ENCODE results near the gene CCDC70.
A peak's percentile ranks its signal among the peaks of the same experiment; 100 is the strongest.

Gene CCDC70

DNA sequence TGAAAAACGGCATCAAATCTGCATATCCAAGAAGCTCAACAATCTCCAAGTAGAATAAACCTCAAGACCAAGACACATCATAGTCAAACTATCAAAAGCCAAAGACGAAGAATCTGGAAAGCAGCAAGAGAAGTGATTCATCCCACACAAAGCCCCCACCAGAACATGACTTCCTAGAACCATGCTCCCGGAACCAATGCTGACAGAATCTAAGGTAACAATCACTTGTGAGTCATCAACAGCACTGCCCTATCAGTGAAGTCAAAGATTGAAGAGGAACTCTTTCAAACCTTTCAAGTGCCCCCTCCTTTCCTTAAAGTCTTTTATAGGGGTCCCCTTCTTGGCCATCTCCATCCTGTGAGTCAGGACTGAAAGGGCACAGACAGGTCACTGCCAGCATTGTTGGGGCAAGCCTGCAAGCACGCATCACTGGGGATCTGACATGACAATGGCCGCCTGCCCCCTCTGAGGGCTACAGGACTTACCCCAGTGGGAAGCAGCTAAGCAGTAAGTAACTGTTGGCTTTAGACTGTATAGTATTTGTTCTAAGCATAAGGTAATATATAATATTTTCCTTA lies at the start of gene CCDC70:
TSS of gene CCDC70 (plus strand) at position 247 of the 578 bp plus-strand sequence. CDS start 3,443 bp downstream, outside the sequence.
- Histone ChIP-seq H3K27ac (ENCODE audit: low read depth, low read length) (no peak within 1 kb of the TSS), H3K27me3 (ENCODE audit: control insufficient read depth, insufficient read depth, low read length) (no peaks in the 10 kb centered on the region), H3K4me3 (ENCODE audit: low read length) (no peak within 1 kb of the TSS), H3K4me1 (ENCODE audit: control insufficient read depth, insufficient read depth, low read length) (no peaks in the 10 kb centered on the region), H3K9ac (ENCODE audit: low read length) (no peak within 1 kb of the TSS), H3K36me3 (ENCODE audit: control insufficient read depth, insufficient read depth, low read length) (no peaks in the 10 kb centered on the region)

DNA sequence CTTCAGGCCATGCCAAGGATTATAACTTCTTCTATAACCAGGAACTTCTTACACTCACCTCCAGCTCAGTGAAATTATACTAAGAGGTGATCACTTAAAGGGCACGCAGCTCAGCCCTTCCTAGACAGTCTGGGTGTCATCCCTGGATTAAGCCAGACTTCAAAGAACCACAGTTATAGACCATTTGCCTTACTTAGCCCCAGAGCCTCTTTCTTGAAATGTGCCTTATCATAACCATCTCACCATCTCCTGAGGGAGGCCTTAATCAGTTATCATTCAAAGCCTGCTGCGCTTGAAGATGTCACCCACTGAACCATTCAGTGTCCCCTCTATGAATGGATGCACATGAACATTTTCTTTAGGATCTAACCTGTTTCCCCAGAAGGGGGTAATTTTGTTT lies 47.7 kb upstream of the CCDC70 start:
- Histone ChIP-seq H3K4me1 (ENCODE audit: control insufficient read depth, insufficient read depth, low read length) (no peaks in the 10 kb centered on the region), H3K4me3 (ENCODE audit: low read length) (no peak overlapping the region), H3K9ac (ENCODE audit: low read length) (no peak overlapping the region), H3K27me3 (ENCODE audit: control insufficient read depth, insufficient read depth, low read length) (no peaks in the 10 kb centered on the region), H3K27ac (ENCODE audit: low read depth, low read length) (no peak overlapping the region), H3K36me3 (ENCODE audit: control insufficient read depth, insufficient read depth, low read length) (no peaks in the 10 kb centered on the region)

DNA sequence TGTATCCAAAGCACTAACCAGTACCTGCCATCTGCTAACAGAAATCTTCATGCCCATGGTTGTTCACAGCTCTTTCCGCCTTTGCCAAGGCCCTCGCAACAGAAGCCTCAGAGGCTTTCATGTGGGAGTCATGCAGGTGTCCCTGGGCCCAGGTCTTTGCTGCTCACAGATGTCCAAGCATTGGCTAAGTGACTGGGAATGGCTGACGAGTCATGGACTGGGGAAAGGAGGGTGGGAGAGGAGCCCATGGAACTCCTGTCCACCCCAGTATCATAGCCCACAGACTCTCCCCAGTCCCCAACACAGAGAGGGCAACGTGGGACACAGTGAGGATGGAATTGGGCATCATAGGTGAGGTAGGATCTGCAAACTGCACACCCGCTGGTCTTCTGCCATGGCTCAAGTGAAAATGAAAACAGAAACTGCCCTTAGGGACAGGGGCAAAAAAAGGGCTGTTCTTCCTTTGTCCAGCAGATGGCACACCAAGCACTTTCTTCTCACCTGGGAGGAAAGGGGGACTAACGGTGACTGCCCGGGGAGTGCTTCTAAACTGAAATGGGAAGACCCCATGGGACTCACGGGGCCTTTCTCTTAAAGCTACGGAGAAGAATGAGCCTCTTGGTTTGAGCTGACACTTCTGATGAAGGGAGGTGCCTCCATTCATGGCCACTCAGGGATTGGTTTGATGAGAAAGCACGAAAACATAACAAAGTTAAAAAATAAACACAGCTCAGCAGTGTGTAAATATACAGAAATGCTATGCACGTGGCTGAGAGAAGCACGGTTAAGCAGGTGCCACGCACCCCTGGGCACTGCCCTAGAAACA lies 46.7 kb upstream of the CCDC70 start:
- peak overlapping the region; percentile 48 for H3K4me3 ChIP-seq (ENCODE audit: low read length)
- H3K4me1 ChIP-seq (ENCODE audit: control insufficient read depth, insufficient read depth, low read length), result no peaks in the 10 kb centered on the region

DNA sequence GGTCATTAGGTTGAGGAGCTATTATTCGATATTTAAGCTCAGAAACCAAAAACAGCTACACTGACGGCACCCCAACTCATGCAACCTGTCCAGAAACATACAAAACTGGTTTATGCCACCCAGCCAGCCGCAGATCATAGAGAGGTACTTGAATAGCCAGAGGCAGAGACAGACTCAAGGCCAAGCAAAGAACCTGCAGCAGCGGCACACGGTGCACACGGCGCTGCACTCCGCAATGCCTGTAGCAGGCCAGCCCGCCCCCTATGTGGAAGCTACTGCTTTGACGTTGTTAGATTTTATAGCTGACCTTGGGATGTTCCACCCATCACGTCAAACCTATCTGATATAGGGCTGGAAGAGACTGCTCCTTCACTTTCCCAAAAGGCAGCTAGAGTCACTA lies 45.9 kb upstream of the CCDC70 start:
- no peaks in the 10 kb centered on the region for H3K27me3 ChIP-seq (ENCODE audit: control insufficient read depth, insufficient read depth, low read length)
- H3K4me1 ChIP-seq (ENCODE audit: control insufficient read depth, insufficient read depth, low read length), result no peaks in the 10 kb centered on the region
- no peak overlapping the region for H3K9ac ChIP-seq (ENCODE audit: low read length)
- H3K27ac ChIP-seq (ENCODE audit: low read depth, low read length), result no peak overlapping the region
- no peaks in the 10 kb centered on the region for H3K36me3 ChIP-seq (ENCODE audit: control insufficient read depth, insufficient read depth, low read length)
- H3K4me3 ChIP-seq (ENCODE audit: low read length), result no peak overlapping the region

More for the DNA sequence above, 46.7 kb upstream of the CCDC70 start:
- H3K36me3 ChIP-seq (ENCODE audit: control insufficient read depth, insufficient read depth, low read length), result no peaks in the 10 kb centered on the region
- H3K27ac ChIP-seq (ENCODE audit: low read depth, low read length), result no peak overlapping the region
- peak overlapping the region; percentile 19 for H3K9ac ChIP-seq (ENCODE audit: low read length)
- no peaks in the 10 kb centered on the region for H3K27me3 ChIP-seq (ENCODE audit: control insufficient read depth, insufficient read depth, low read length)

DNA sequence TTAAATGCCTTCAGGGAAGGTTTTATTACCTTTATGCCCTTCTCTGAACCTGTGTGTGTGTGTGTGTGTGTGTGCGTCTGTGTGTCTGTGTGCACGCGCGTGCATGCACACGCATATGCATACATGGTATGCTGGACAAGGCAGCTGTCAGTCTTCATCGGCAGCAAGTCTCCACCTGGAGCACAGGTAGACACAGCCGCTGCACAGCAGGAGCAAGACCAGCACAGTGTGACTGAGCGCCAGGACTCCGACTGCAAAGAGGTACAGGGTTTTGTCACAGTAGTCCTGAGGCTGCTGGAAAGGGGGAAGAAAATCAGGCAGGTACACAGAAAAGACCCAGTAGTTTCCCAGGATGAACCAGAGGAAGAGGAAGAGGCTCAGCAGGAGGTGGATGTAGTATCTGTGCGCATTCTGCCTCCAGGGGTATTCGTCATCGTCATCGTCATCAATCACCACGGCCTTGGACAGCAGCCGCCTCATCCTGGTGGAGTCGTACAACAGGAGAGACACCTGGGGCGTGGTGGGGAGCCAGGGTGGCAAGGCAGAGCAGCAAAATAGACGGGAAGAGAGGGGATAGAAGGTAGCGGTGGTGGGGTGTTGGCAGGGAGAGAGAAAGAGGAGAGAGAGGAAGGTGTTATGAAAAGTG lies 45.0 kb upstream of the CCDC70 start:
- no peak overlapping the region for H3K27ac ChIP-seq (ENCODE audit: low read depth, low read length)
- no peaks in the 10 kb centered on the region for H3K36me3 ChIP-seq (ENCODE audit: control insufficient read depth, insufficient read depth, low read length)

DNA sequence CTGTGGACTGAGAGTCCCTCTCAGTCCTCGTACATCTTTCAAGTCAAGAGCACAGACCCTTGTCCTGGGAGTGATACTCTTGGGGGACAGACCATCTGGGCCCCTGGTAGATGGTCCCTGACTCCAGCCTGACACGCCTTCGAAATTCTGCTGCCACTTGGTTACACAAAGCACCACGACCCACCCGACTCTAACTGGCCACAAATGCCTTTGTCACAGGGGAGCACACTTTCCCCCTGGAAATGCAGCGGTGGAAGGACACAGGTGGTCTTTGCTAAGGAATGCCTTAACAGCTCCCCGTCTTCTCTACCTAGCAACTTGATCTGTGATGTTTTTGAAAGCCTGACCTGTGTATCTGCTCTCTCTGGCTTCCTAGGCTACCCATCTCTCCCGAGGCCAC lies 44.1 kb upstream of the CCDC70 start:
- H3K36me3 ChIP-seq (ENCODE audit: control insufficient read depth, insufficient read depth, low read length), result no peaks in the 10 kb centered on the region
- no peak overlapping the region for H3K9ac ChIP-seq (ENCODE audit: low read length)
- no peak overlapping the region for H3K4me3 ChIP-seq (ENCODE audit: low read length)
- H3K4me1 ChIP-seq (ENCODE audit: control insufficient read depth, insufficient read depth, low read length), result no peaks in the 10 kb centered on the region
- no peaks in the 10 kb centered on the region for H3K27me3 ChIP-seq (ENCODE audit: control insufficient read depth, insufficient read depth, low read length)
- no peak overlapping the region for H3K27ac ChIP-seq (ENCODE audit: low read depth, low read length)

More for the DNA sequence above, 45.0 kb upstream of the CCDC70 start:
- H3K27me3 ChIP-seq (ENCODE audit: control insufficient read depth, insufficient read depth, low read length), result no peaks in the 10 kb centered on the region
- no peak overlapping the region for H3K4me3 ChIP-seq (ENCODE audit: low read length)
- H3K9ac ChIP-seq (ENCODE audit: low read length), result no peak overlapping the region
- no peaks in the 10 kb centered on the region for H3K4me1 ChIP-seq (ENCODE audit: control insufficient read depth, insufficient read depth, low read length)

DNA sequence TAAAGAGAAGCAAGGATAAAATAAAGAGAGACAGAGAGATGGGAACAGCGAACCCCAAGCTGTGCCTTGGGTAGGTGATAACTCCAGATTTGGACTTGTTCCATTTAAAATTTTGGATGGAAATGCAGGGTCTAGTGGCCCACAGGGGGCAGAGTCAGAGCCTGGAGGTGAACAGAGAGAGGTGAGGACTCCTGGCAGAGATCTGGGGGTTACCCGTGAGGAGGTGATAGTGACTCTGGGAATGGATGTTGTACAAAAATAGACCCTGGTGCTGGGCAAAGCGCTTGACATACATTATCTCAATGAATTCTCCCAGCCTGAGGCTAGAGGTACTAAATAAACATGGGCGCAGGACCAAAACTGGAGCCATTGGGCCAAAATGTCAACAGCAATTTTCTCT lies 43.5 kb upstream of the CCDC70 start:
- Histone ChIP-seq H3K4me3 (ENCODE audit: low read length) (no peak overlapping the region), H3K36me3 (ENCODE audit: control insufficient read depth, insufficient read depth, low read length) (no peaks in the 10 kb centered on the region), H3K4me1 (ENCODE audit: control insufficient read depth, insufficient read depth, low read length) (no peaks in the 10 kb centered on the region), H3K27me3 (ENCODE audit: control insufficient read depth, insufficient read depth, low read length) (no peaks in the 10 kb centered on the region), H3K27ac (ENCODE audit: low read depth, low read length) (no peak overlapping the region), H3K9ac (ENCODE audit: low read length) (no peak overlapping the region)

DNA sequence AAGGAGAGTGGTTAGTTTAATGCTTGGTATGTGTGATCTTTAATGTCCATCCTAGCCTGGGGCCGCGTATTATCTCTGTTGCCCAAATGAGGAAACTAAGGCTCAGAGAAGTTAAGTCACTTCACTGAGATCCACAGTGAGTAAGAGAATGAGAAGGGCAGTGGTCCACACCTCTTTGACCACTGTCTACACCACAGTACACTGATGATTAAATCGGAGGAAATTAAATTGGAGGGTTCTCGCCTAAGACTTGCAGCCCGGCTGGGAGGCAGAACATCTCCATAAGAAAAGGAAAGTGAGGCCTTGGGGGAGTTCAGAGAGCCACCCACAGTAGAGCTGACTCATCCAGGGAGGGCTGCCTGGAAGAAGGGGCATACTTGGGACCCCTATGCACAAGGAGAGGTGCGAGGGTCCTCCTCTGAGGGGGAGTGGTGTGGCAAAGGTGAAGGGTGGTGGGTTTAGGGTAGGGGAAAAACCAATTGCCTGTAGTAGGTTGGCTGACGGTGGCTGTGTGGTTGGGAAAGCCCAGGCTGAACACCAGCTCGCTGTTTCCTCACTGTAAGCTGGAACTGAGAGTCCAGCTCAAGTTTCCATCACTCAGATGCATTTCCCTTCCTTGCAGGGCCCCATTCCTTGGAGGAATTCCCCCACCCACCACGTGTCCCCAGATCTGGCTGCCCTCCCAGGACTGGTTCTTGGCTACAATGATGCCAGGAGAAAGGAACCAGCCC lies 42.8 kb upstream of the CCDC70 start:
- Histone ChIP-seq H3K9ac (ENCODE audit: low read length) (no peak overlapping the region), H3K36me3 (ENCODE audit: control insufficient read depth, insufficient read depth, low read length) (no peaks in the 10 kb centered on the region), H3K27ac (ENCODE audit: low read depth, low read length) (no peak overlapping the region)

DNA sequence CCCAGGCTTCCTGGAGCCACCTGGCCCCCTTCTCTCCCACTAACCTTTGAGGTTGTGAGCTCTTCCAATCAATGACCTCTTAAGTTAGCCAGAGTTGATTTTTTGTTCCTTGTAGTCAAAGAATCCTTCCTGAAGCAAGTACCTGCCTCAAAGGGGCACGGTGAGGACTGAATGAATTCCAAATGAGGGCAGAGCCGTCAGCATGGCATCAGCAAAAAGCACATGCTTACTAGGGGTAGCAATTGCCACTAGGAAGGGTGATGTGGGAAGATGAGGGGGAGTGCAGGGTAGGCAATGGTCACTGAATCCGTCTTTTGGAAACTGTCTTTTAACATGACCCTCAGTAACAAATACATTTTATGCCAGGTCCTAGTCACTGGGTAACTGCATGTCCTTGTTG lies 42.2 kb upstream of the CCDC70 start:
- Histone ChIP-seq H3K36me3 (ENCODE audit: control insufficient read depth, insufficient read depth, low read length) (no peaks in the 10 kb centered on the region), H3K4me1 (ENCODE audit: control insufficient read depth, insufficient read depth, low read length) (no peaks in the 10 kb centered on the region), H3K9ac (ENCODE audit: low read length) (no peak overlapping the region), H3K4me3 (ENCODE audit: low read length) (no peak overlapping the region), H3K27ac (ENCODE audit: low read depth, low read length) (no peak overlapping the region), H3K27me3 (ENCODE audit: control insufficient read depth, insufficient read depth, low read length) (no peaks in the 10 kb centered on the region)

More for the DNA sequence above, 42.8 kb upstream of the CCDC70 start:
- no peaks in the 10 kb centered on the region for H3K4me1 ChIP-seq (ENCODE audit: control insufficient read depth, insufficient read depth, low read length)
- no peak overlapping the region for H3K4me3 ChIP-seq (ENCODE audit: low read length)
- no peaks in the 10 kb centered on the region for H3K27me3 ChIP-seq (ENCODE audit: control insufficient read depth, insufficient read depth, low read length)

DNA sequence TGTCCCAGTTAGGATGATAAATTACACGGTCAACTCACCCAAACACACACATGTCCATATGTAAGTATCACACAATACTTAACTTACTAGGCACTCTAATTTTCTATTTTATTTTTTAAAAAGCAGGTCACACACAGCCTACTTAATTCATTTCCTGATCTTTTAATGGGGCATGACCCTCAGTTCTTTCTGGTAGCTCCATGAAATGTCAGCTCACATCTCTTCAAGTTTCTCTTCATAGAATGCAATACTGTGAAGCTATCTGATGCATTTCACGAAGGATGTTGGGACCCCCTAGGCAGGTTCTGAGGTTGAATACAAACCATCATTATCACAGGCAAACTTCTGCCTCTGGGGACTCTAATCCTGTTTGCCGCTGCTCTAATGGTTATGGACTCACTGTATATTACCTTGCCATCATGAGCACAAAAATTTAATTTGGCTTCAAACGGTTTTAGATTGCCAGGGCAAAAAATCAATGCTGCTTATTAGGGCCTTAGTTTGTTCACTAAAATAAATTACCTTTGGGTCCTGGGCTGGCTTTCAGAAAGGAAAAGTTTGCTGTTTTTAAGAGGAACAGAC lies 41.7 kb upstream of the CCDC70 start:
- no peak overlapping the region for H3K27ac ChIP-seq (ENCODE audit: low read depth, low read length)
- H3K9ac ChIP-seq (ENCODE audit: low read length), result no peak overlapping the region

DNA sequence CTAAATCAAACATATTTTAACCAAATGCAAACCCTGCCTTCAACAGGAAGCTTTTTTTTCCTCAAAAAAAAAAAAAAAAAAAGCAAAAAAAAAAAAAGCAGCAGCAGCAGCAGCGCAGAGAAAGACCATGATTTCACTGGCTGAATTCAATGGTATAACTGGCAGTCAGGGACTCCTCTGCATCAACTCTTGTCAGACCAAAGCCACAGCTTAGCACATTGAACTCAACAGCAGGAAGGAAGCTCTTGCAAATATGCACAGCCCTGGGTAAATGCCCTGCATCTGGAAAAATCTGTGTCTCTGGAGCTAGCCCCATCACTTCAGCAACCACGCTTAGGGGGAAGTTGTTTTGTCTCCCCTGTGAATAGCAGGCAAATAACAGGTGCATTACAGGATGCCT lies 40.2 kb upstream of the CCDC70 start:
- no peaks in the 10 kb centered on the region for H3K36me3 ChIP-seq (ENCODE audit: control insufficient read depth, insufficient read depth, low read length)
- peaks cover 4% of the 10 kb centered on the region for H3K4me1 ChIP-seq (ENCODE audit: control insufficient read depth, insufficient read depth, low read length)
- H3K4me3 ChIP-seq (ENCODE audit: low read length), result no peak overlapping the region
- no peak overlapping the region for H3K9ac ChIP-seq (ENCODE audit: low read length)
- H3K27ac ChIP-seq (ENCODE audit: low read depth, low read length), result no peak overlapping the region
- no peaks in the 10 kb centered on the region for H3K27me3 ChIP-seq (ENCODE audit: control insufficient read depth, insufficient read depth, low read length)

More for the DNA sequence above, 41.7 kb upstream of the CCDC70 start:
- H3K27me3 ChIP-seq (ENCODE audit: control insufficient read depth, insufficient read depth, low read length), result no peaks in the 10 kb centered on the region
- H3K36me3 ChIP-seq (ENCODE audit: control insufficient read depth, insufficient read depth, low read length), result no peaks in the 10 kb centered on the region
- no peak overlapping the region for H3K4me3 ChIP-seq (ENCODE audit: low read length)
- H3K4me1 ChIP-seq (ENCODE audit: control insufficient read depth, insufficient read depth, low read length), result no peaks in the 10 kb centered on the region
